ENCODE data around the gene MAD1L1. TPM values are rescaled to one million over a fixed set of nuclear protein-coding genes. Genes with fewer than 3 reads are reported as not detected.
A peak's percentile ranks its signal among the peaks of the same experiment; 100 is the strongest.

Gene MAD1L1
- total and polyA plus RNA-seq, 10 donors, result 47.3 to 118 (median 68.2) TPM

GRCh38 chr7:2046581-2047565 lies 185.9 kb downstream of the MAD1L1 start:
- peaks cover 0 to 29% (median 0%) of the 10 kb centered on the region in 6 donors for H3K36me3 ChIP-seq
- intact Hi-C loops (cut with DNase I; ENCODE audit: low total_unique reads), result no loop called here
- no peaks in the 10 kb centered on the region for H3K9me3 ChIP-seq
- WGBS, 5 donors, result 82 to 93% (median 89%) methylated on average over 28 to 30 of the region's 30 CpGs
- H3K27me3 ChIP-seq (replicated peaks in 1 of 7), result no peaks in the 10 kb centered on the region
- peak; percentile 64 for DNase-seq
- H3K4me3 ChIP-seq, result no peak overlapping the region
- TF ChIP-seq POLR2AphosphoS5 (IDR thresholded peaks at IDR 0.05) (no peak), POLR2A (IDR thresholded peaks at IDR 0.05) (no peak), CTCF (IDR thresholded peaks at IDR 0.05 in 8 of 11, conservative IDR thresholded peaks at IDR 0.05 in 3 of 11) (no peak)
- H3K4me1 ChIP-seq, result peaks cover 0 to 32% (median 17%) of the 10 kb centered on the region in 6 donors
- H3K27ac ChIP-seq, result no peak overlapping the region

- H3K36me3 ChIP-seq, result peaks cover 0 to 29% (median 0%) of the 10 kb centered on the region in 6 donors
- TF ChIP-seq CTCF (IDR thresholded peaks at IDR 0.05 in 8 of 11, conservative IDR thresholded peaks at IDR 0.05 in 3 of 11), result no peak
- no peak for TF ChIP-seq POLR2A (IDR thresholded peaks at IDR 0.05)
- TF ChIP-seq POLR2AphosphoS5 (IDR thresholded peaks at IDR 0.05), result no peak
- H3K4me1 ChIP-seq, result peaks cover 7 to 31% (median 20%) of the 10 kb centered on the region in 6 donors
- no peaks in the 10 kb centered on the region for H3K27me3 ChIP-seq (replicated peaks in 1 of 7)
- H3K9me3 ChIP-seq, result no peaks in the 10 kb centered on the region
- H3K4me3 ChIP-seq, result no peak overlapping the region
- 92 to 96% (median 93%) methylated on average over 18 to 25 of the region's 25 CpGs for WGBS, 5 donors
- intact Hi-C loops (cut with DNase I; ENCODE audit: low total_unique reads), result no loop called here
- H3K27ac ChIP-seq, result no peak overlapping the region
- peak; percentile 61 for DNase-seq
Observed at GRCh38 chr7:2045559-2046405, 187.0 kb downstream of the MAD1L1 start.

GRCh38 chr7:2044883-2045471 lies 187.8 kb downstream of the MAD1L1 start:
- intact Hi-C loops (cut with DNase I; ENCODE audit: low total_unique reads), result no loop called here
- peak; percentile 67 for DNase-seq
- Histone ChIP-seq H3K9me3 (no peaks in the 10 kb centered on the region), H3K27me3 (replicated peaks in 1 of 7) (no peaks in the 10 kb centered on the region), H3K36me3 (peaks cover 0 to 29% (median 0%) of the 10 kb centered on the region in 6 donors), H3K27ac (no peak overlapping the region), H3K4me1 (peaks cover 8 to 32% (median 21%) of the 10 kb centered on the region in 6 donors), H3K4me3 (no peak overlapping the region)
- TF ChIP-seq POLR2AphosphoS5 (IDR thresholded peaks at IDR 0.05) (no peak), POLR2A (IDR thresholded peaks at IDR 0.05) (no peak)
- WGBS, 5 donors, result 93 to 99% (median 95%) methylated on average over 12 to 21 of the region's 21 CpGs

GRCh38 chr7:2044311-2044882 lies 188.3 kb downstream of the MAD1L1 start:
- TF ChIP-seq POLR2A (IDR thresholded peaks at IDR 0.05) (no peak), CTCF (IDR thresholded peaks at IDR 0.05 in 8 of 11, conservative IDR thresholded peaks at IDR 0.05 in 3 of 11) (no peak), POLR2AphosphoS5 (IDR thresholded peaks at IDR 0.05) (no peak)
- DNase-seq, result peak; percentile 70
- Histone ChIP-seq H3K36me3 (peaks cover 0 to 29% (median 0%) of the 10 kb centered on the region in 6 donors), H3K9me3 (no peaks in the 10 kb centered on the region), H3K4me1 (peaks cover 9 to 38% (median 26%) of the 10 kb centered on the region in 6 donors), H3K4me3 (no peak overlapping the region), H3K27me3 (replicated peaks in 1 of 7) (no peaks in the 10 kb centered on the region), H3K27ac (peak overlapping the region in 1 of 8 donors; percentile 48)
- 95 to 98% (median 95%) methylated on average over 17 to 21 of the region's 21 CpGs for WGBS, 5 donors
- intact Hi-C loops (cut with DNase I; ENCODE audit: low total_unique reads), result no loop called here
